Heart left ventricle (tissue), 13 donors: ENCODE measurements around the gene MANEAL.

Source experiments
- CTCF ChIP-seq, 12 donors: fragments of 200-600 bp; sonication (generic) in 4 of 12; IDR thresholded peaks; one replicate each; pipeline versions ENCODE4 v1.5.0 to v1.8.0; 2018 to 2022; ENCODE audit warnings: antibody characterized with exemption in 12 of 12, mild to moderate bottlenecking in 5 of 12
- POLR2A ChIP-seq, 2 donors: fragments of 450-650 bp; IDR thresholded peaks; one replicate each; pipeline ENCODE4 v1.6.1; 2017; ENCODE audit warnings: antibody characterized with exemption in 2 of 2, mild to moderate bottlenecking in 2 of 2, moderate library complexity in 2 of 2
- donor health status: ischemic (EF 13 %, LVEDD 7.1; RV severe dilation, severe dysfunction).
- donor health status: DM: no; HTN: yes; CAD: no.
- donor health status: DM: no; HTN: no; CAD: no.
- donor health status: ischemic (EF 25% LVEDD 6.9; RV normal size, moderate dysfunction).
- donor health status: ischemic (EF 25% LVEDD 5.7; RV mildly dilated, moderate dysfunction).
- donor health status: ischemic (EF 35%, LVEDD 5.7; RV mildly dilated, moderate dysfunction).
- donor health status: nonischemic (EF 11% LVEDD 7.7; RV severe dilation, severe dysfunction).
- donor health status: DM: yes; HTN: yes; CAD: no.
- donor health status: PGD.
- donor health status: ischemic (EF 29% LVEDD 5.4; RV normal size, mild dysfunction).
- donor health status: nonischemic (EF 23%, LVEDD 6.1; RV moderate dilation, normal function).

- TF ChIP-seq POLR2A (IDR thresholded peaks at IDR 0.05), result no peak
- no peak for TF ChIP-seq CTCF (IDR thresholded peaks at IDR 0.05)
These were observed 23.8 kb downstream of the MANEAL start for GRCh38 chr1:37817481-37817880.
